Glutamatergic neuron (in vitro differentiated cells): ENCODE results near the gene CCDC175. TPM values are rescaled to one million over a fixed set of nuclear protein-coding genes. Genes with fewer than 3 reads are reported as not detected.

Source experiments
- DNase-seq: peaks from one replicate; pipeline ENCODE4 v3.0.0; 2022
- H3K27ac Mint-ChIP-seq: one replicate; pipeline ENCODE4 v1.8.0; 2020; ENCODE audit warnings: mild to moderate bottlenecking, mixed read lengths, inconsistent platforms; ENCODE audit not compliant: unreplicated experiment
- H3K27me3 Mint-ChIP-seq: one replicate; pipeline ENCODE4 v1.8.0; 2020; ENCODE audit warnings: mild to moderate bottlenecking, moderate library complexity, mixed read lengths, inconsistent platforms; ENCODE audit not compliant: unreplicated experiment
- H3K36me3 Mint-ChIP-seq: one replicate; pipeline ENCODE4 v1.8.0; 2020; ENCODE audit warnings: mild to moderate bottlenecking, mixed read lengths, inconsistent platforms; ENCODE audit not compliant: unreplicated experiment
- H3K4me1 Mint-ChIP-seq: one replicate; pipeline ENCODE4 v1.8.0; 2020; ENCODE audit warnings: mild to moderate bottlenecking, low read depth, mixed read lengths, inconsistent platforms; ENCODE audit not compliant: unreplicated experiment
- H3K4me3 Mint-ChIP-seq: one replicate; pipeline ENCODE4 v1.8.0; 2020; ENCODE audit warnings: mild to moderate bottlenecking, mixed read lengths, inconsistent platforms; ENCODE audit not compliant: unreplicated experiment
- H3K9me3 Mint-ChIP-seq: one replicate; pipeline ENCODE4 v1.8.0; 2020; ENCODE audit warnings: mild to moderate bottlenecking, moderate library complexity, mixed read lengths, inconsistent platforms; ENCODE audit not compliant: unreplicated experiment
- CTCF ChIP-seq: fragments of 200-600 bp; sonication (generic); IDR thresholded peaks from one replicate; pipeline ENCODE4 v1.5.0; 2021; ENCODE audit not compliant: partially characterized antibody, unreplicated experiment
- long read RNA-seq: library from polyadenylated mRNA; unstranded; transcript quantifications from one replicate; pipeline ENCODE4 v2.0.0, GENCODE V29; 2020; ENCODE audit not compliant: unreplicated experiment
- total RNA-seq: library from RNA; stranded (reverse); fragmentation: NEBNext Ultra II Directional; extraction: Animal tissue kit (Norgen Biotek cat#: 25700); gene quantifications from one replicate; pipeline ENCODE4 v1.2.1, GENCODE V29; 2021; ENCODE audit not compliant: unreplicated experiment

CCDC175 gene
- not detected for total RNA-seq
- long read RNA-seq: 0 reads

GRCh38 chr14:59576332-59577294, at the start of gene CCDC175:
TSS of gene CCDC175 (minus strand) at chr14:59576812. CDS start at chr14:59576775, 37 bp downstream.
- H3K4me1 Mint-ChIP-seq: no peaks in the 10 kb centered on the region
- H3K36me3 Mint-ChIP-seq: no peaks in the 10 kb centered on the region
- H3K4me3 Mint-ChIP-seq: peak within 1 kb of the TSS; percentile 82
- H3K27me3 Mint-ChIP-seq: no peaks in the 10 kb centered on the region
- peak; percentile 95 for DNase-seq
- TF ChIP-seq CTCF: peak; percentile 95
- H3K27ac Mint-ChIP-seq: no peak within 1 kb of the TSS
- H3K9me3 Mint-ChIP-seq: no peaks in the 10 kb centered on the region

GRCh38 chr14:59622631-59623030, 46.0 kb upstream of the CCDC175 start:
- Mint-ChIP-seq H3K4me1 (peaks cover 29% of the 10 kb centered on the region), H3K4me3 (no peak overlapping the region), H3K27ac (no peak overlapping the region), H3K9me3 (peaks cover 6% of the 10 kb centered on the region), H3K36me3 (peaks cover 4% of the 10 kb centered on the region), H3K27me3 (no peaks in the 10 kb centered on the region)
- TF ChIP-seq CTCF: no peak
- DNase-seq: no peak

- no peak for DNase-seq
- H3K4me3 Mint-ChIP-seq: no peak overlapping the region
- no peaks in the 10 kb centered on the region for H3K27me3 Mint-ChIP-seq
- TF ChIP-seq CTCF: no peak
- no peak overlapping the region for H3K27ac Mint-ChIP-seq
- peaks cover 12% of the 10 kb centered on the region for H3K36me3 Mint-ChIP-seq
- peaks cover 23% of the 10 kb centered on the region for H3K4me1 Mint-ChIP-seq
- H3K9me3 Mint-ChIP-seq: peaks cover 3% of the 10 kb centered on the region
These were observed 42.4 kb upstream of the CCDC175 start for GRCh38 chr14:59619061-59619460.

- H3K27ac Mint-ChIP-seq: no peak overlapping the region
- H3K4me3 Mint-ChIP-seq: no peak overlapping the region
- TF ChIP-seq CTCF: no peak
- peaks cover 3% of the 10 kb centered on the region for H3K9me3 Mint-ChIP-seq
- H3K27me3 Mint-ChIP-seq: peaks cover 5% of the 10 kb centered on the region
- H3K4me1 Mint-ChIP-seq: peaks cover 11% of the 10 kb centered on the region
- peaks cover 26% of the 10 kb centered on the region for H3K36me3 Mint-ChIP-seq
- DNase-seq: no peak
These were observed 24.4 kb upstream of the CCDC175 start for GRCh38 chr14:59601056-59601455.
